ENCODE measurements around the gene TPT1.

The TPT1 gene

GRCh38 chr13:45332036-45332830, 8.8 kb downstream of the TPT1 start:
- no peak overlapping the region for H3K9ac ChIP-seq (ENCODE audit: low read length)
- H3K79me2 ChIP-seq (ENCODE audit: low read length), result peaks cover 11% of the 10 kb centered on the region
- H2AFZ ChIP-seq (ENCODE audit: low read depth, low read length), result no peak overlapping the region
- no peak overlapping the region for H3K27ac ChIP-seq (ENCODE audit: low read length)
- H3K4me2 ChIP-seq (ENCODE audit: low read length), result no peak overlapping the region
- peaks cover 32% of the 10 kb centered on the region for H3K36me3 ChIP-seq (replicated peaks; ENCODE audit: low read depth, low read length)
- H3K27me3 ChIP-seq (ENCODE audit: low read depth, low read length), result no peaks in the 10 kb centered on the region
- TF ChIP-seq CTCF (IDR thresholded peaks at IDR 0.05; ENCODE audit: low read depth, low read length) (no peak), EZH2phosphoT487 (IDR thresholded peaks at IDR 0.05; ENCODE audit: low read depth) (no peak)
- H3K9me3 ChIP-seq (ENCODE audit: insufficient read depth, low read length), result no peaks in the 10 kb centered on the region
- peaks cover 9% of the 10 kb centered on the region for H3K4me1 ChIP-seq (ENCODE audit: low read length)
- H4K20me1 ChIP-seq (ENCODE audit: insufficient read depth, low read length), result peaks cover 47% of the 10 kb centered on the region
- no peak overlapping the region for H3K4me3 ChIP-seq (ENCODE audit: low read length)

GRCh38 chr13:45331692-45332035, 9.3 kb downstream of the TPT1 start:
- no peak overlapping the region for H3K27ac ChIP-seq (ENCODE audit: low read length)
- 0 out of 2 replicates have a peak, but pooled peaks cover 9% of the 10 kb centered on the region for H3K79me2 ChIP-seq (ENCODE audit: low read length)
- H3K9me3 ChIP-seq (ENCODE audit: insufficient read depth, low read length), result no peaks in the 10 kb centered on the region
- no peak overlapping the region for H2AFZ ChIP-seq (ENCODE audit: low read depth, low read length)
- H3K27me3 ChIP-seq (ENCODE audit: low read depth, low read length), result no peaks in the 10 kb centered on the region
- peaks cover 9% of the 10 kb centered on the region for H3K4me1 ChIP-seq (ENCODE audit: low read length)
- peaks cover 28% of the 10 kb centered on the region for H3K36me3 ChIP-seq (replicated peaks; ENCODE audit: low read depth, low read length)
- no peak overlapping the region for H3K4me3 ChIP-seq (ENCODE audit: low read length)
- TF ChIP-seq EZH2phosphoT487 (IDR thresholded peaks at IDR 0.05; ENCODE audit: low read depth) (no peak), CTCF (IDR thresholded peaks at IDR 0.05; ENCODE audit: low read depth, low read length) (no peak)
- no peak overlapping the region for H3K9ac ChIP-seq (ENCODE audit: low read length)
- no peak overlapping the region for H3K4me2 ChIP-seq (ENCODE audit: low read length)
- H4K20me1 ChIP-seq (ENCODE audit: insufficient read depth, low read length), result peaks cover 41% of the 10 kb centered on the region

- Histone ChIP-seq H2AFZ (ENCODE audit: low read depth, low read length) (no peak overlapping the region), H3K4me3 (ENCODE audit: low read length) (no peak overlapping the region), H3K9ac (ENCODE audit: low read length) (no peak overlapping the region), H3K4me1 (ENCODE audit: low read length) (peaks cover 9% of the 10 kb centered on the region), H3K27ac (ENCODE audit: low read length) (no peak overlapping the region), H3K36me3 (replicated peaks; ENCODE audit: low read depth, low read length) (peaks cover 23% of the 10 kb centered on the region), H3K79me2 (ENCODE audit: low read length) (0 out of 2 replicates have a peak, but pooled peaks cover 4% of the 10 kb centered on the region), H3K4me2 (ENCODE audit: low read length) (no peak overlapping the region), H4K20me1 (ENCODE audit: insufficient read depth, low read length) (peaks cover 36% of the 10 kb centered on the region), H3K27me3 (ENCODE audit: low read depth, low read length) (no peaks in the 10 kb centered on the region), H3K9me3 (ENCODE audit: insufficient read depth, low read length) (no peaks in the 10 kb centered on the region)
- TF ChIP-seq EZH2phosphoT487 (IDR thresholded peaks at IDR 0.05; ENCODE audit: low read depth) (no peak), CTCF (IDR thresholded peaks at IDR 0.05; ENCODE audit: low read depth, low read length) (no peak)
Observed at GRCh38 chr13:45331123-45331619, 9.8 kb downstream of the TPT1 start.

- H3K9me3 ChIP-seq (ENCODE audit: insufficient read depth, low read length), result no peaks in the 10 kb centered on the region
- H3K27me3 ChIP-seq (ENCODE audit: low read depth, low read length), result no peaks in the 10 kb centered on the region
- H3K79me2 ChIP-seq (ENCODE audit: low read length), result no peaks in the 10 kb centered on the region
- H3K4me2 ChIP-seq (ENCODE audit: low read length), result no peak overlapping the region
- TF ChIP-seq EZH2phosphoT487 (IDR thresholded peaks at IDR 0.05; ENCODE audit: low read depth) (no peak), CTCF (IDR thresholded peaks at IDR 0.05; ENCODE audit: low read depth, low read length) (no peak)
- H3K4me3 ChIP-seq (ENCODE audit: low read length), result no peak overlapping the region
- H3K4me1 ChIP-seq (ENCODE audit: low read length), result peaks cover 9% of the 10 kb centered on the region
- no peak overlapping the region for H3K9ac ChIP-seq (ENCODE audit: low read length)
- H3K27ac ChIP-seq (ENCODE audit: low read length), result no peak overlapping the region
- no peaks in the 10 kb centered on the region for H3K36me3 ChIP-seq (replicated peaks; ENCODE audit: low read depth, low read length)
- H4K20me1 ChIP-seq (ENCODE audit: insufficient read depth, low read length), result peaks cover 12% of the 10 kb centered on the region
- no peak overlapping the region for H2AFZ ChIP-seq (ENCODE audit: low read depth, low read length)
Observed at GRCh38 chr13:45328661-45329111, 12.3 kb downstream of the TPT1 start.

Measured in OCI-LY3 (cell line).